ENCODE results near the gene GUK1.

GUK1 gene

DNA sequence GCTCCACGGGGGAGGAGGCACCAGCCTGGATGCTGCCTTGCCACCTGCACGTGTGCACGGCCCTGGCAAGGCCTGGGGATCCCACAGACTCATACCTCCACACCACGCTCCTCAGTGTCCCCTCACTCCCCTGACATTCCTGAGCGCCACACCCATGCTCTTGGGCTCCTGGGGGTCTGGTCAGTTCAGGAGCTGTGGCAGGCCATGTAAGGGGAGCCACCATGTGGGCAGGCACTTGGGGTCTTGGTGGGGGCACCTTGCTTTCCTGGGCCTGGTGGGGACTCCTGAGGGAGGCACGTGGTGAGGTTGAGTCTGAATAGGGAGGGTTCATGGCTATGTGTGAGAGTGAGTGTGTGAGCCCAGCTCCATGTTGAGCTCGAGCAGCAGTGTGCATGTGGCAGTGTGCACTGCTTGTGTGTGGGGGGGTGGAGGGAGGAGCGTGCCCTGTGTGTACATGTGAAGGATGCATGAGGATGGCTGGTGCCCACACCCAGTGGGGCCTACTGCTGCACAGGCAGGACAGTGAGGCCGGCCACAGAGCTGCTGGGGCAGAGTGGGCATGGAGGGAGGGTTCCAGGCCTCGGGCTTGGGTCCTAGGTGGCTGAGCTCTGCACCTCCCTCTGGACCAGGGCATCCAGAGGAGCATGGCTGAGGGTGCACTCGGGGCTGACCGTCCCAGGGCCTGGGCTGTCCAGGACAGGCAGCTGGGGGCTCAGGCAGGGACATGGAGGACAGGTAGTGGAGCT, 11.3 kb downstream of the GUK1 start:
- no peak for DNase-seq

DNA sequence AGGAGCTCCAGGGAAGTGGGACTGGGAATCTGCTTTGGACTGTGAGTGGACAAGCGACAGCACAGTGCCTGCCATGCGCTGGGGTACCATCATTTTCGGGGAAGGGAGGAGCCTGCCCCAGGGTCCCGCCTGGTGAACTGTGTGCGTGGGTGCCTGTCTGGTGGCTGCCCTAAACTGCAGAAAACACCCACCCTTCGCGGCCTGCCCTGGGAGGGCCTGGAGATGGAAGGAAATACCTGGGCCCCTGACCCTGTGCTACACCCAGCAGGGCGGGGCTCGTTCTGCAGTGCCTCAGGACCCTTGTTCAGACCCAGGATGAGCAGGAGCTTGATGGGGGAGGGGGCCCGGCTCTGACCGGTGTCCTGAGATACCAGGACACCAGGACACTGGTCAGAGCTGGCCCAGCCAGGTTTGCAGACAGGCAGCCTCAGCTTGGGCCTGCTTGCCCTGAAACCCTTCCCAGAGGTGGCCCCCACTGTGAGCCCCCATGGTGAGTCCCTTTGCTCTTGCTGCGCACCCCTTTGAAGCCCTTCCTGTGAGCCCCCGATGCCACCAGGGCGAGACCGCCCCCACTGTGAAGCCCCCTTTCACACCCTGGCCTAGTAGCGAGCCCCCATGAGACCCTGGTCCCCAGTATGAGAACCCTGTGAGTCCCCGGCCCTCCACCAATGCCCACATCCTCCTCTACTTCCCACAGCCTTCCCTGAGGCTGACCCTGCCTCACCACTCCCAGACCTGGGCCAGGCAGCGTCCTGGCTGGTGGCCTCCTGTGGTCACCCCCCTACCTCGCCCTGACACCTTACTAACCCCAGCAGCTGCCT, 12.2 kb downstream of the GUK1 start:
- DNase-seq: no peak

DNA sequence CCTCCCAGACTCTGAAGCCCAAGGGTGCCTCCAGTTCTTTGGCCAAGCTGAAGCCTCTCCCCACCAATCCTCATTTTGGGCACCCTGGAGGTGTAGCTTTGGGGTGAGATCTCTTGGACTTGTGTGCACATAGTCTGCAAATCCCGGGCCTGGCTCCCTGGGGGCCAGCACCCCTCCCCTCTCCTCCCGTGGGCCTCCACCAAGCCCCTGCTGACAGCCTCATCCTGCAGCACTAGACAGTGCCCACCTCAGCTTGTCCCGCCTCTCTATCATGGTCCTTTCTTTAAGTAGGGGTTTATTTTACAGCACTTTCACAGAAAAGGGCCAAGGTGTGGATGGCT, 12.8 kb downstream of the GUK1 start:
- DNase-seq: no peak

DNA sequence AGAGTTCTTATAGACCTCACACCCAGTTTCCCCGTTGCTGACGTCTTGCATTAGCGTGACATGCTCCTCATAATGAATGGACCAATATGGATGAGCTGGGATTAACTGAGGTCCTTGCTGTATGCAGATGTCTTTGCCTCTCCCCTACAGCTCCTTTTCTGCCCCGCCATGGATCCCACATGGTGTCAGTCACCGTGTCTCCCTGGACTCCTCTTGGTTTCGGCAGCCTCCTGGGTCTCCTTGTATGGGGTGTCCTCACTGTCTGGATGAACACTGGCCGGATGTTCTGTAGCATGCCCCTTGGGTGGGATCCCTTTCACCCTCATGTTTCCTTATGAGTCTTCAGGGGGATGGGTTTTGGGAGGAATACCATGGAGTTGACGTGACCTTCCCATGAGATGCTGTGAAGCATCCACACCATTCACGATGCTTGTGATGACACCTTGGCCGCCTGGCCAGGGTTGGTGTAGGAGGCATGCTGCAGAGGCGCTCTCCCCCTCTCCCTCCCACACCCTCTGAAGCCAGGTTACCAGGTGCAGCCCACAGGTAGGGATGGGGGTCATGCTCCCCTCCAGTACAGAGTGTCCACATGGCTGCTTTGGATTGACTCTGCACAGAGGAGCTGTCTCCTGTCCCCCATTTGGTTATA, 14.1 kb downstream of the GUK1 start:
- DNase-seq: no peak

DNA sequence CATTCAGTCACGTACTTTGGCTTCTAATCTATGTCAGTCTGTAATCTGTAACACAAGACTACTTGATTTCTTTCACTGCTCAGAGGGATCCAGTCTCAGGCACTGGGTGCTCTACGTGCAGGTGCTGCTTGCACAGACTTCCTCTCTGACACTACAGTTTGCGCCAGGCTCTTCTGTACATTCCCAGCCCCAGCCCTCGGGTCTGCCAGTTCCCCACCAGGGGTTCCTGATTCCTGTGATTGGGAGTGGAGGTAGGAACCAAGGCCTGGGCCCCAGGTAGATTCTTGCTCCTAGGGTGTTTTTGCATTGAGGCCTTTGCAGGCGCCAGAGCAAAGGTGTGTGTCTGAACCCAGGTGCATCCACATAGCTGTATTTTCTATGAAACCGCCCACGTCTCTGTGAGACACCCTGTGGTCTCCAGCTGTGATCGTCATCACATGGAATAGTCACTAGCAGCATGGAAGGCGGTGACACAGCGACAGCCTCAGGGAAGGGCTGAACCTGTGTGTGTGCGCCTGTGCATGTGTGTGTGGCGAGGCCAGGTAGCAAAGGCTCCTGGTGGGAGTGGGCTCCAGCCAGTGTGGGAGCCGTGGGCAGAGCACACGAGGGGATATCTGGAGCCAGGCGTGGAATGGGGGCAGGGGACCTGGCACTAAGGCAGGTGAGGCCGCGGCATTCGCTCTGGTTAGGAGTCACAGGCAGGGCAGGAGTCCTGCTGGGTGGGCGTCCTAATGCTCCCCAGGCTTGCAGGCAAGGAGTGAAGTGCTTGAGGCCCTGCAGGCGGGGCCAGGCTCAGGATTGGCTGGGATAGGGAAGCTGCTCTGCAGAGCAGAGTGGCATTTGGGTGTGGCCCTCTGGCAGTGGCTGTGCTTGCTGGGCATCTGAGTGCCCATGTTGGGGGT, 14.8 kb downstream of the GUK1 start:
- DNase-seq: peak; percentile 67

DNA sequence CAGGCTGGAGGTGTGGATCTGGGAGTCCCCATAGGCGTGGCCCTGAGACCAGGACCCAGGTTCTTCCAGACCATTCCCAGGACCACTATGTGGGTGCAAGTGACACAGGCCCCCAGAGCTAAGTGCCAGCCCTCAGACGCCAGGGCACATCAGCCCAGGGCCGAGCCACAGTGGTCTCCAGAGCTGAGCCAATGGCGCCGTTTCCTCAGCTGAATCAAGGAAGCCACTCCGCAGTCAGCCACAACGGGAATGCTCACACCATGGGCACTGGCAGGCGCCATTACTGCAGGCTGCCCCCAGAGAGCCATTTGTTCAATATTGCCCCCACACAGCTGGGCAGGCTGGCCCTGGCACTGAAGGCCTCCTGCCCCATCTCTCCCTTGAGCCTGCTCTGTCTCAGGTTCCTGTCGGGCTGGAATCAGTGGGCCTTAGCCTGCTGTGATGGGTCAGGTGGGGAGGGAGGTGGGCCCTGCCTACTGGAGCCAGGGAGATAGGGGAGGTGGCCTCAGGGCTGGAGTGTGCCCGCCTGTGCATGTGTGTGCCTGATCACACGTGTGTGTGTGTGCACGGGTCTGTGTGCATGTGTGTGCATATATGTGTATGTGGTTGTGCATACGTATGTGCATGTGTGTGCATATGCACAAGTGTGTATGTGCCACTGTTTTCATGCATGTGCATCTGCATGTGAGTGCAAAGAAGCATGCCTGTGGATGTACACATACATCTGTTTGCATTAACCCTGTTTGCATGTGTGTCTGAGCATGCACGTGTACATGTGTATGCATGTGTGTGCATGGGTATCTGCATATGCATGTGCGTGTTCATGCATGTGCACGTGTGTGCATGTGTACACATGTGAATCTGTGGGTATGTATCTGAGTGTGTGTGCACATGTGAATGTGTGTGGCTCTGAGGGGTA, 15.8 kb downstream of the GUK1 start:
- no peak for DNase-seq

DNA sequence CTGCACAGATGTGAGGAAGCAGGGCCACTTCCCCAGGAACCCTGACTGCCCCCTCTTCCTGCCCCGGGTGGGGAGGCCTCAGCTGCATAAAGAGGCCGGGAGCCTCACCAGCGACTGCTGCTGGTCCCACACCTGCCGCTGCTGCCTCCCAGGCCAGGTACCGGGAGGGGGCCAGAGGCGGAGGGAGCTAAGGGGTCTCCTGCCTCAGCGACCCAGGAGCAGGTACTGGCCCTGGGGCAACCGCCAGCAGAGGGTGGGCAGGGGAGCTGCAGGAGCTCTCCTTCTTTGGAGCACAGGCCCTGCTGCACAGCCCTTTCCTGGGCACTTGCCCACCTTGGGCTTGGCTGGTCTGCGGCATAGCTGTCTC, 16.4 kb downstream of the GUK1 start:
- no peak for DNase-seq

DNA sequence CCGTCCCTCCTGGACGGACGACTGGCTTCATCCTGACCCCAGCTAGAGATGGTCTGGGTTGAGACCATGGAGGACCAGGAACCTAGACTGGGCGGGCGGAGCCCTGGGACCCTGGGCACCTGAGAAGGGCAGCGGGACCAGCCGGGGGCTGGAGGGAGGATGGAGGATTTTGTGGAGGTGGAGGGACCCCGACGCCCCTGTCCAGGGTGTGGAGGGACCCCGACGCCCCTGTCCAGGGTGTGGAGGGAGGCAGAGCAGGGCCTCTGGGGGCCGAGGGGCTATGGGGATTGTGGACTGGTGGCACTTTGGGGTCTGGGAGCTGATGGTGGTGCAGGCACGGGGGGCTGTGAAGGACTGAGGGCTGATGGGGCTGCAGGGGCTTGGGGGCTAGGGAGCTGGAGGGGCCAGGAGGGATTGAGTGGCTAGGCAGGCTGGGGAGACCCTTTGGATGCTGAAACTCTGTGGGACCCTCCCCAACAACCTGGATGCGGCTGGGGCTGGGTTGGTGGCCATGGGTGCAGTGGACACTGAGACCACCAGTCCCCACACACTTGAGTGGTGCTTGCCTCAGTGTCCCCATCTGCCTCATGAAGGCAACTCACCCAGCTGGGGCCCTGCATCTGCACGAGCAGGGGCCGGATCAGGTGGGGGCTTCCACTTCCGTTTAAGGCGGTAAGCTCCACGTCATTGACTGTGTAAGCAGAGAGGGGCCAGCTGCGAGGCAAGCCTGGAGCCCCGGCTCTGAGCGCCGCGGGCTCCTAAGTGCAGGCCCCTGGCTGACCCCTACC, 17.1 kb downstream of the GUK1 start:
- DNase-seq: no peak

DNA sequence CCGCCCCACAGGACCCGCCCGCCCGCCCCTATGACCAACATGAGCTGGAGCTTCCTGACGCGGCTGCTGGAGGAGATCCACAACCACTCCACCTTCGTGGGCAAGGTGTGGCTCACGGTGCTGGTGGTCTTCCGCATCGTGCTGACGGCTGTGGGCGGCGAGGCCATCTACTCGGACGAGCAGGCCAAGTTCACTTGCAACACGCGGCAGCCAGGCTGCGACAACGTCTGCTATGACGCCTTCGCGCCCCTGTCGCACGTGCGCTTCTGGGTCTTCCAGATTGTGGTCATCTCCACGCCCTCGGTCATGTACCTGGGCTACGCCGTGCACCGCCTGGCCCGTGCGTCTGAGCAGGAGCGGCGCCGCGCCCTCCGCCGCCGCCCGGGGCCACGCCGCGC, 17.6 kb downstream of the GUK1 start:
- DNase-seq: no peak

DNA sequence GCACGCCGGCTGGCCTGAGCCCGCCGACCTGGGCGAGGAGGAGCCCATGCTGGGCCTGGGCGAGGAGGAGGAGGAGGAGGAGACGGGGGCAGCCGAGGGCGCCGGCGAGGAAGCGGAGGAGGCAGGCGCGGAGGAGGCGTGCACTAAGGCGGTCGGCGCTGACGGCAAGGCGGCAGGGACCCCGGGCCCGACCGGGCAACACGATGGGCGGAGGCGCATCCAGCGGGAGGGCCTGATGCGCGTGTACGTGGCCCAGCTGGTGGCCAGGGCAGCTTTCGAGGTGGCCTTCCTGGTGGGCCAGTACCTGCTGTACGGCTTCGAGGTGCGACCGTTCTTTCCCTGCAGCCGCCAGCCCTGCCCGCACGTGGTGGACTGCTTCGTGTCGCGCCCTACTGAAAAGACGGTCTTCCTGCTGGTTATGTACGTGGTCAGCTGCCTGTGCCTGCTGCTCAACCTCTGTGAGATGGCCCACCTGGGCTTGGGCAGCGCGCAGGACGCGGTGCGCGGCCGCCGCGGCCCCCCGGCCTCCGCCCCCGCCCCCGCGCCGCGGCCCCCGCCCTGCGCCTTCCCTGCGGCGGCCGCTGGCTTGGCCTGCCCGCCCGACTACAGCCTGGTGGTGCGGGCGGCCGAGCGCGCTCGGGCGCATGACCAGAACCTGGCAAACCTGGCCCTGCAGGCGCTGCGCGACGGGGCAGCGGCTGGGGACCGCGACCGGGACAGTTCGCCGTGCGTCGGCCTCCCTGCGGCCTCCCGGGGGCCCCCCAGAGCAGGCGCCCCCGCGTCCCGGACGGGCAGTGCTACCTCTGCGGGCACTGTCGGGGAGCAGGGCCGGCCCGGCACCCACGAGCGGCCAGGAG, 18.3 kb downstream of the GUK1 start:
- DNase-seq: no peak

DNA sequence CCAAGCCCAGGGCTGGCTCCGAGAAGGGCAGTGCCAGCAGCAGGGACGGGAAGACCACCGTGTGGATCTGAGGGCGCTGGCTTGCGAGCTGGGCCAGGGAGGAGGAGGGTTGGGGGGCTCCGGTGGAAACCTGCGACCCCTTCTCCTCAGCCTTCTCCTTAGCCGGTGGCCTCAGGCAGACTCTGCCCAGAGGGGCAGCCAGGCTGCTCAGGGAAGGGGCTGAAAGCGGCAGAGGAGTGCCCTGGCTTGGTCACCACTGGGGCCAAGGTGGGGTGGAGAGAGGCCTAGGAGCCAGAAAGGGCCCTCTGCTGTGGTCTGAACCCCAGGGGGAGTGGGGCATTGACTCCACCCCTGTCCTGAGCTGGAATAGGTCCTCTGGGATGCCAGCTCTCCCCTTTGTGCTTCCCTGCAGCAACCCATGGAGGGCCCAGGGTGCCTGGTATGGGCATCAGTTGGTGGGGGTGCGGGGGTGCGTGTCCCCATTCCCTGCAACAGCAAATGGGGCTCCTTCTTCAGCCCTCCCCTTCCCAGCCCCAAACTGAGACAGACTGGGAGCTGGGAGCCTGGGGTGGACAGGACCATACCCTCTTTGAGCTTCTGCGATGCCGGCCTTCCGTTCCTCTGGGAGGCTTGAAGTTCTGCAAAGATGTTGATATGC, 19.1 kb downstream of the GUK1 start:
- no peak for DNase-seq

DNA sequence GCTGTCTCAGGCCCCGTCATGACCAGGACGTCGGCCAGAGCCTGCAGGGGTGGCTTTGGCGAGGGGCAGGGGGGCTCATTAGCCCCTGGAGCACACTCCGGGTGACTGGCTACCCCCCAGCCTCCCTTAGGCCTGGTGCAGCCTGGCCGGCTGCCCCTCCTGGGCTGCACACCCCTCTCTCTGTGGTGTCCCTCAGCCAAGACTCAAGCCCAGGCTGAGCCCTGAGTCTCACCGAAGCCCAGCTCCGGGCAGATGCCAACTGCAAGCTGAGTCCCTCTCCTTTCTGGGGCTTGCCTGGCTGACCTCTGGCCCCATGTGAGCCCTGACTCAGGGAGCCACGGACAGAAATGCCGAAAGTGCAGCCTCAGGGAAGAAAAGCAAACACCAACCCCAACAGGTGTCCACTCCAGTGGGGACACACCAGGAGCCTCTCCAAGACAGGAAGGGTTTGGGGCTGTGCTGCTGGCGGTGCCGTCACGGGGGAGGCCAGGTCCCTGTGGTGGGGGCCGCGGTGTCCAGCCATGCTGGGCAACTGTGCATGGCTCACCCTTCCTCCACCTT, 20.2 kb downstream of the GUK1 start:
- DNase-seq: no peak

DNA sequence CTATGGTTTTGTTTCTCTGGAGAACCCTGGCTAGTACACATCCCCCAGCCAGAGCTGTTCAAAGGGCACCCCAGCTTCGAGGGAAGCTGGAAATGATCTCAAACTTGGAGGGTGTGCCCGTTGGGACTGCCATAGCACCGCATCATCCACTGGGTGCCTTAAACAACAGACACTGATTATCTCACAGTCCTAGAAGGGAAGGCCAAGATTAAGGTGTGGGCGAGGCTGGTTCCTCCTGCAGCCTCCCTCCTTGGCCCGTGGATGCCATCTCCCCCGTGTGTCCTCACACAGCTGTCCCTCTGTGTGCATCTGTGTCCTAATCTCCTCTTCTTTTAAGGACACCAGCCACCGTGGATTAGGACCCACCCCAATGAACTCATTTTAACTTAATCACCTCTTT, 21.3 kb downstream of the GUK1 start:
- no peak for DNase-seq

DNA sequence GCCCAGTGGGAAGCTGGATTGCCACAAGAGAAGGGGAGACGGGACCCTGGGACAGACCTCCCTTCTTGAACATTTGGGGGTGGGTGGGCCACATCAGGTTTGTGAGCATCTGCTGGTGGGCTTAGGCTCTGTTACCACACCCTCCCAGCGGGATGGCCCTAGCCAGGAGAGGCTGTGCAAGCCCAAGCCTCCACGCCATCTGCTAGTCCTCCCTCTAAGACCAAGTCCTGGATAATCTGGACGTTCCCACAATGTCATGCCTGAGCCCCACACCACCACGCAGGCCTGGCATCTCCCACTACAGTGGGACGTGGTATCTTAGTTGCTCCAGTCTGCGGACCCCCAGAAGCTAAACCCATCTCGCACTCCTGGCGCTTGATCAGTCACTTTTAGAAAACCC, 21.8 kb downstream of the GUK1 start:
- DNase-seq: no peak

DNA sequence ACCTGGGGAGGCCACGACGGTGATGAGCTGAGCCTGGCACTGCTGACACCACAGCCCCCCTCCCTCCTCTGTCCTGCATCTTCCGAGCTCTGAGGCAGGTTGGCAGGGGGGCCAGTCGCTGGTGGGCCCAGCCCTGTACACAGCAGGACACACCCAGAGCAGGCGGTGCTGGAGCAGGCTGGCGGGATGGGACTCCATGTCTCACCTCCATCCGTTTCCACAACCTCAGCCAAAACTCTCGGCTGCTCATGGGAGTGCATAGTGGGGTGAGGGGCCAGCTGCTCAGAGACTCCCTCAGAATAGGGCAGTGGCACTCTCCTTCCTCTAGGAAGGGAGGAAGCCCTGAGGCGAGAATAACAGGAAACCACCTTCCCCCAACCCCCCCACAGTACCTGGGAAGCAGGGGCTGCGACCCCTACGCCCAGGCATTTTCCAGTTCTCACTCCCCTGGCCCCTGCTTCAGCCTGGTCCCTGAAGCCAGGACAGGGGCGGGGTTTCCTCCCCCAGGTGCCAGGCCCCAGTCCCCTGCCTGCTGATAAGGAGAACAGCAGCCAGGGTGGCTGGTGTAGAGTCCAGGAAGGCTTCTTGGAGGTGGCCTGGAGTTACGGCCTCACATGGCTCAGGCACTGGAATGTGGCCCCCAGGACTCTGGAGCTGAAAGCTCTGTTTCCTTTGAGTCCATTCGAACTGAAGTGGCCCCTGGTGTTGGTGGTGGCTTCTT, 22.4 kb downstream of the GUK1 start:
- DNase-seq: no peak

DNA sequence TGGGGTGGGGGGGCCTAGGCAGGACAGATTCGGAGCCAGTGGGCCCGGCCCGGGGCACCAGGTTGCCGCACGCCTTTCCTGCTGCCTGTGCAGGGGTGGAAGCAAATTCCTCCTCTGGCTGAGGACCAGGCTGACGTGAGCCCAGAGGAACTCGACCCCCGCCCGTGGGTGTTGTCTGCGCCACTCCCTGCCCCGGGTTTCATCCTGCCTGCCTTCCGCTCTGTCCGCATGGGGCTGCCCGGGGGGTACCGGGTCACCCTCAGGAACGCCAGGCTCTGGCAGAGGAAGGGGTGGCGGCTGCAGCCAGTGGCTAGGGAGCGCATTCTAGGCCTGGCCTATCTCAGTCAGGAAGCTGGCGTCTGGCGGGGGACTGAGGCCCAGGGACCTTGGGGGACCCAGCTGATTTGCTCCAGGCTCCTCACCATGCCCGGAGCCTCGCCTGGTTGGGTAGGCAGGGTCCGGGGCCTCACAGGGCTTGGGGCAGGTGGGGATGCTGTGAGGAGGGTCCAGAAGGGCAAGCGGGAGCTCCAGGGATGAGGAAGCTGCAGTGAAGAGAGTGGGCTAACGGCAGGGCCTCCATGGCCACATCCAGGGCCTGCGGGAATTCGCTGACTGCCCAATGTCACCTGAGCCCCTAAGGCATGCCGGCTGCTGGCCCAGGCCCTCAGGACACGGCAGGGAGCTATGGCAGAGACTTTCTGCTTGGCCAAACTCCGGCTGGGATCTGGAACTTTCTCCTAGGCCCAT, 23.1 kb downstream of the GUK1 start:
- no peak for DNase-seq

DNA sequence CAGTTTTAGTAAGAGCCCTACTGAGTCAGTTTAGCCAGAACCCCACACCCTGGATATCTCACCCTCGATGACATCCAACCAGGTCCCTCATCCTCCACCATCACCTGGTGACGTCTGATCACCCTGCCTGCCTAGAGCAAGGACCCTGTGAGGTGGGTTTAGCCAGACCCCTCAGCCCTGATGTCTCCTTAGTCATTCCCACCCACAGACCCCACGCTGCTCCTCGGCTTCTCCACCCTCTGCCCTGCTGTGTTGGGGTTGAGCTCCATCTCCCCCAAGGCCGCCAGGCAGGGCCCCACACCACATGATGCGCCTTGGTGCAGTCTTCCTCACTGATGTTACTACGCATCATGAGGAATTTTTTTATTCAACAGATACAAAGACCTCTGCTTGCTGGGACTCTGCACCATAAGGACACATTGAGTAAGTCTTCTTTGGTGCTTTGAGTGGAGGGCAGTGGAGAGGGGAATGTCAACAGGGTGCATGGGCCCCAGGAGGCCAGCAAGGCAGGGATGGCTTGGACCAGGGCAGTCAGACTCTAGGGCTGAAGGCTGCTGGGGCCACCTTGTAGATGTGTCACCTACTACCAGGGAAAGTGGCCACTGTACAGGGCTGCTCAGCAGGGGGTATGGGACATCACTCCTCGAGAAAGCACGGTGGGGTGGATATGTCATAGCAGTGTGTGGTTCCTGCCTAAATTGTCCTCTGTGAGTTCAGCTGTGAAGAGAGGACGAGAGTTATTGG, 23.9 kb downstream of the GUK1 start:
- no peak for DNase-seq

Measured in stimulated activated CD4-positive, alpha-beta T cell treated with anti-CD3 and anti-CD28 coated beads, Interleukin-1b, Interleukin-23, amount 100 ng/mL, for 48 hours (primary cell).